GM13977 (cell line): Measurements from ENCODE around the gene SQOR.
A peak's percentile ranks its signal among the peaks of the same experiment; 100 is the strongest.

Experiments
- DNase-seq: peaks from one replicate; pipeline ENCODE4 v3.0.0; 2012; ENCODE audit warnings: low spot score
- in situ Hi-C: fragments of 300-500 bp; cut with MboI; formaldehyde crosslinking; loops from one replicate; pipeline ENCODE4 v1.12.0; 2022; ENCODE audit warnings: low sequenced_read_pairs, low pct_unique_long_range_greater_than_20kb, mixed read lengths, inconsistent platforms; ENCODE audit not compliant: unreplicated experiment
- TF ChIP-seq, protein P1 (sequence below): IDR thresholded peaks from 2 replicates; pipeline ENCODE4 v1.5.1; 2012; ENCODE audit warnings: mild to moderate bottlenecking, control low read depth; ENCODE audit not compliant: insufficient read depth; ENCODE audit errors: extremely low read depth, missing control alignments

The SQOR gene

GRCh38 chr15:45715528-45715927 lies 80.7 kb downstream of the SQOR start:
- TF ChIP-seq, protein P1, sequence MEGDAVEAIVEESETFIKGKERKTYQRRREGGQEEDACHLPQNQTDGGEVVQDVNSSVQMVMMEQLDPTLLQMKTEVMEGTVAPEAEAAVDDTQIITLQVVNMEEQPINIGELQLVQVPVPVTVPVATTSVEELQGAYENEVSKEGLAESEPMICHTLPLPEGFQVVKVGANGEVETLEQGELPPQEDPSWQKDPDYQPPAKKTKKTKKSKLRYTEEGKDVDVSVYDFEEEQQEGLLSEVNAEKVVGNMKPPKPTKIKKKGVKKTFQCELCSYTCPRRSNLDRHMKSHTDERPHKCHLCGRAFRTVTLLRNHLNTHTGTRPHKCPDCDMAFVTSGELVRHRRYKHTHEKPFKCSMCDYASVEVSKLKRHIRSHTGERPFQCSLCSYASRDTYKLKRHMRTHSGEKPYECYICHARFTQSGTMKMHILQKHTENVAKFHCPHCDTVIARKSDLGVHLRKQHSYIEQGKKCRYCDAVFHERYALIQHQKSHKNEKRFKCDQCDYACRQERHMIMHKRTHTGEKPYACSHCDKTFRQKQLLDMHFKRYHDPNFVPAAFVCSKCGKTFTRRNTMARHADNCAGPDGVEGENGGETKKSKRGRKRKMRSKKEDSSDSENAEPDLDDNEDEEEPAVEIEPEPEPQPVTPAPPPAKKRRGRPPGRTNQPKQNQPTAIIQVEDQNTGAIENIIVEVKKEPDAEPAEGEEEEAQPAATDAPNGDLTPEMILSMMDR: peak; percentile 34
- in situ Hi-C loops: no loop called here
- no peak for DNase-seq

DNA sequence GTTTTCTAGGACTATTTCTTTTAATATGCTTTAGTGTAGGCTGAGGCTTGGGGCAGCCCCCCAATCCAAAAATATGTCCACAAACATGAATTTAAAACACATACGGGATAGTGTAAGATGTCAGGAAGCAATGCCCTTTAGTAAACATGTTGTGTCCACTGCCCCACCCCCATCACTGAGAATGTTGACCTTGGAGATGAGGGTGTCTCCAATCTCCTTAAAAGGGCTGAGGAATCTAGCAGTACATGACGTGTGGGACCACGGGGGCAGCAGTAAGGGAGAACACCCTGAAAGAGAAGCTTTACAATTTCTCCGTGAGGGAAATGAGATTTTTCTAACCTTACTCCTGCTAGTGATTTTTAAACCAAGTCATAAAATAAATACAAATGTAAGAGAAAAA lies 84.7 kb downstream of the SQOR start:
- no peak for DNase-seq
- TF ChIP-seq, protein P1: no peak
- in situ Hi-C loops: no loop called here

GRCh38 chr15:45720183-45720582 lies 85.4 kb downstream of the SQOR start:
- in situ Hi-C loops: no loop called here
- TF ChIP-seq, protein P1: no peak
- no peak for DNase-seq

DNA sequence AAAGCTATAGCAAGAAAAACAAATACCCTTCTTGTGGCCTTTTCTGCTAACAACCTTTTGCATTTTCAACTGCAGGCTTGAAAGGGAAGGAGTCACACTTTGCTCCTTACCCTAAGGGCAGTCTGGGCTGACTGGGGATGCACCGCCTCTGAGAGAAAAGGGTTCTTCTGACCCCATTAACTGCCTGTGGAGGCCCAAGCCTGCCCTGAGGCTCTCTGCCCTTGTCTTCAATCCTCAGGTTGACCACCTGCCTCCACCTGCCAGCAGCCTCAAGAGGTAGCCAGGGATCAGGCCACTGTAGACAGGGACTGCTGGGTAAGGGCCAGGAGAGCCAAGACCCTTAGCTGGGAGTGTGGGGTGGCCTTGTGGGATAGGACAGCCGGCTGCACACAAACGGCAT lies 93.8 kb downstream of the SQOR start:
- in situ Hi-C loops: no loop called here
- TF ChIP-seq, protein P1: no peak
- DNase-seq: no peak

DNA sequence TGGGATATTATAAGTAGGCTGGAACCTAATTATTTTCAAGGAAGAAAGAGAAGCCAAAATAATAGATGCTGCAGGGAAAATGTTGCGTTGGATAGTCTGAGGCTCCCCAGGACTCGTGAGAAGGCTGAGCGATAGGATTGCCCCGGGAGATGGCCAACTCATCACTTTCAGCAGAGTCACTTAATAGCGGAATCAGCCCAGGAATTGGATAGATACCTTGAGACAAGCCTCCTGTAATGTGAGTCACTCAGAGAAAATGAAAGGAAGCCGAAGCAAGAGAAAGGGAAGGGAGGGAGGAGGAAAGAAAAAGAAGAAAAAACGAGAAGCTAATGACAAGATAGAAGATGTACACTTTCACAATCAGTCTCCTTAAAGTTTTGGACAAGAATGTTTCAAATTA lies 94.3 kb downstream of the SQOR start:
- DNase-seq: no peak
- TF ChIP-seq, protein P1: no peak

DNA sequence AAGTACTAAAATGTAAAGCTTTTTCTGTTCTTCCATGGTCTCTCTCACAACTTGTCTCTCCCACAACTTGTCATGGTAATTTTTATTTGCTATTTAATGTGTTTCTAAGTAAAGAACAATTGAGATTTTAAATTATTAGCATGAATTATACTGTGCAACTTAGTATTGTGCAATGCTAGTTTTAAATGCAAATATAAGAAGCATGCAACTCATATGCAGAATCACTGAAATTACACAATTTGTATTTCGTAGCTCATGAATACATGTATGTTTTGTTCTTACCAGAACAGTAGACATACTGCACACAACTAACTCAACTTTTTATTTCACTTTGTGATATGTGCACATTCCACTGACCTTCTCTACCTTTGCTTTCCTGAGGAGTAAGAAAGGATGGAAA lies 96.5 kb downstream of the SQOR start:
- TF ChIP-seq, protein P1: no peak
- in situ Hi-C loops: no loop called here
- no peak for DNase-seq

More for the DNA sequence above, 94.3 kb downstream of the SQOR start:
- in situ Hi-C loops: no loop called here

DNA sequence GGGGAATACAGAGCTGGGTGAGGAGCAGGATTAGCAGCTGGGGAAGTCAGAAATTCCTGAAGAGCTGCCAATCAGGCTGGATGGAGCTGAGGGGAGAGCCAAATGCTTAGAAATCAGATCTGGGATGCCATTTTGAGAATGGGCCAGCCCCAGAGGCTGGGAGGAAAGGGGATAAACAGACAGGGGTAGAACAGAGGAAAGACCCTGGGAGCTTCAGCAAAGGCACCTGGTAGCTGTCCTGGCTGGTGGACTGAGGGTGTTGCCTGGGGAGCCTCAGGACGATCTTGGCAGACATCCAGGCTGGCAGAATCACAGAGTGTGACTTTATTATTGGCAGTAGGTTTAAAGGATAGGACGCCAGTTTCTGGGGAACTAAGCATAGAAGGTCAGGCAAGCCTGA lies 97.8 kb downstream of the SQOR start:
- in situ Hi-C loops: no loop called here
- TF ChIP-seq, protein P1: no peak
- DNase-seq: no peak
